Smooth muscle cell (in vitro differentiated cells): ENCODE data around the gene DENND1A. TPM values are rescaled to one million over a fixed set of nuclear protein-coding genes. Genes with fewer than 3 reads are reported as not detected.

Source experiments
- DNase-seq: peaks from one replicate; lab custom pipeline; 2025; ENCODE audit not compliant: unreplicated experiment; lab: John Stamatoyannopoulos, UW
- H2AFZ ChIP-seq: fragments of 200-600 bp; sonication (generic); 2 replicates; pipeline ENCODE4 v1.6.0; 2016; ENCODE audit warnings: antibody characterized with exemption, low read depth, mild to moderate bottlenecking
- H3F3A ChIP-seq: fragments of 200-600 bp; sonication (generic); 2 replicates; pipeline ENCODE4 v1.6.0; 2017; ENCODE audit warnings: antibody characterized with exemption, low read depth
- H3K27ac ChIP-seq: fragments of 200-600 bp; sonication (generic); 2 replicates; pipeline ENCODE4 v1.5.1; 2016; ENCODE audit warnings: low read depth, mild to moderate bottlenecking
- H3K27me3 ChIP-seq: fragments of 200-600 bp; sonication (generic); 2 replicates; pipeline ENCODE4 v1.6.1; 2016; ENCODE audit warnings: low read depth, mild to moderate bottlenecking
- H3K36me3 ChIP-seq: fragments of 200-600 bp; sonication (generic); 2 replicates; pipeline ENCODE4 v1.5.1; 2016; ENCODE audit warnings: low read depth
- H3K4me1 ChIP-seq: fragments of 200-600 bp; sonication (generic); 2 replicates; pipeline ENCODE4 v1.5.1; 2016; ENCODE audit warnings: low read depth
- H3K4me2 ChIP-seq: fragments of 200-600 bp; sonication (generic); 2 replicates; pipeline ENCODE4 v1.6.0; 2016; ENCODE audit warnings: mild to moderate bottlenecking
- H3K4me3 ChIP-seq: fragments of 200-600 bp; sonication (generic); 2 replicates; pipeline ENCODE4 v1.5.1; 2016; ENCODE audit warnings: mild to moderate bottlenecking
- H3K79me2 ChIP-seq: fragments of 200-600 bp; sonication (generic); 2 replicates; pipeline ENCODE4 v1.6.0; 2016; ENCODE audit warnings: low read depth, mild to moderate bottlenecking
- H3K9ac ChIP-seq: fragments of 200-600 bp; sonication (generic); 2 replicates; pipeline ENCODE4 v1.6.0; 2016; ENCODE audit warnings: low read depth
- H3K9me3 ChIP-seq: fragments of 200-600 bp; sonication (generic); replicated peaks from 2 replicates; pipeline ENCODE4 v1.5.1; 2016; ENCODE audit warnings: low read depth
- H4K20me1 ChIP-seq: fragments of 200-600 bp; sonication (generic); 2 replicates; pipeline ENCODE4 v1.6.0; 2016; ENCODE audit warnings: low read depth
- WGBS: methylation state at CpG from one replicate; pipeline ENCODE4 v1.1.7; 2016; ENCODE audit warnings: low lambda C conversion rate; 5-methylcytosine and 5-hydroxymethylcytosine counted together
- polyA plus RNA-seq: library from polyadenylated mRNA; unstranded; fragments of >200 nt; fragmentation: Nextera tagmentation; extraction: Ambion mirVana; gene quantifications from 2 replicates; pipeline ENCODE4 v1.2.1, GENCODE V29; 2016
- total RNA-seq: library from RNA; depleted of rRNA; stranded (reverse); fragments of >200 nt; gene quantifications from 2 replicates; pipeline ENCODE4 v1.2.3, GENCODE V29; 2014
- TF ChIP-seq, protein P1 (sequence below): fragments of 200-600 bp; sonication (generic); IDR thresholded peaks from 2 replicates; pipeline ENCODE4 v1.5.1; 2017; ENCODE audit warnings: borderline replicate concordance, mild to moderate bottlenecking, antibody characterized with exemption; ENCODE audit not compliant: insufficient read depth, poor library complexity, severe bottlenecking

The DENND1A gene
- total and polyA plus RNA-seq, 2 experiments from 2014 or later = 8.1 to 20.2 TPM

DNA sequence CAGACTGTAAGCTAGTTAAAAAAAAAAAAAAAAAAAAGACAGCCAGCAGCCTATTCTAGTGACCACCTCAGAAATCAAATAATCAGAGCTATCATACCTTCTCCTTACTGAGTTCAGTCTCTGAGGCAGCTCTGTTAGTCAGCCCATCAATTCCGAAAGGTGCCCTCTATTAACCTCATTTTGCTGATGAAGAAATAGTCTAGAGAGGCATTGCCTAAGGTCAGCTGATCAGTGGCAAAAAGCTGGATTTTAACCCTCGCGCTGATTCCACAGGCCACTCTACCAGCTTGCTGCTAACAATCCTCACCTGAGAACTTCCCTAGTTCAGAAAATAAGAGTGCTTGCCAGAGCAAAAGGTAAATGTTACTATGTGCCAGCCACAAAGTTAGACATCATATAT, 172.0 kb downstream of the DENND1A start:
- Histone ChIP-seq H3F3A (no peaks in the 10 kb centered on the region), H3K27me3 (no peaks in the 10 kb centered on the region), H4K20me1 (no peaks in the 10 kb centered on the region), H3K9ac (no peak overlapping the region), H3K4me3 (no peak overlapping the region), H3K4me2 (no peak overlapping the region), H3K27ac (no peak overlapping the region), H3K4me1 (peaks cover 21% of the 10 kb centered on the region), H2AFZ (no peak overlapping the region), H3K36me3 (no peaks in the 10 kb centered on the region), H3K9me3 (no peaks in the 10 kb centered on the region), H3K79me2 (no peaks in the 10 kb centered on the region)
- TF ChIP-seq, protein P1, sequence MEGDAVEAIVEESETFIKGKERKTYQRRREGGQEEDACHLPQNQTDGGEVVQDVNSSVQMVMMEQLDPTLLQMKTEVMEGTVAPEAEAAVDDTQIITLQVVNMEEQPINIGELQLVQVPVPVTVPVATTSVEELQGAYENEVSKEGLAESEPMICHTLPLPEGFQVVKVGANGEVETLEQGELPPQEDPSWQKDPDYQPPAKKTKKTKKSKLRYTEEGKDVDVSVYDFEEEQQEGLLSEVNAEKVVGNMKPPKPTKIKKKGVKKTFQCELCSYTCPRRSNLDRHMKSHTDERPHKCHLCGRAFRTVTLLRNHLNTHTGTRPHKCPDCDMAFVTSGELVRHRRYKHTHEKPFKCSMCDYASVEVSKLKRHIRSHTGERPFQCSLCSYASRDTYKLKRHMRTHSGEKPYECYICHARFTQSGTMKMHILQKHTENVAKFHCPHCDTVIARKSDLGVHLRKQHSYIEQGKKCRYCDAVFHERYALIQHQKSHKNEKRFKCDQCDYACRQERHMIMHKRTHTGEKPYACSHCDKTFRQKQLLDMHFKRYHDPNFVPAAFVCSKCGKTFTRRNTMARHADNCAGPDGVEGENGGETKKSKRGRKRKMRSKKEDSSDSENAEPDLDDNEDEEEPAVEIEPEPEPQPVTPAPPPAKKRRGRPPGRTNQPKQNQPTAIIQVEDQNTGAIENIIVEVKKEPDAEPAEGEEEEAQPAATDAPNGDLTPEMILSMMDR = no peak
- 96% methylated on average over 3 of the region's 3 CpGs for WGBS
- DNase-seq = no peak

DNA sequence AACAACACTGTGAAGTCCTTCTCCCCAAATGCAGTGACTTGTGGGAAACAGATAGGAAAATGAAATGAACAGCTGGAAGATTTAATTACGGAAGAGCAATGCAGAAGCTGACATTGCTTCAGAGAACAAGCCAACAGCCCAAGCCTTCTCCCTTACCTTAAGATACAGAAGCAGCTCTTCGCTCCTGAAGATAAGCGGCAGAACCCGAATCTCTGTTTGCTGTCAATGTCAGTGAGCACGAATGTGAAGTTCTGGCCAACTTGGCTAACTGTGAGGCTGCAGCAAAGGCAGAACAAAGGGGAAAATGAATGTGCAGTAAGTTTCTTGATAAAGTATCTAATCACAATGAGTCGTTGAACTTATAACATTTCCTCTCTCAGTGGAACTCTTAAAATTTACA, 172.4 kb downstream of the DENND1A start:
- H3K4me1 ChIP-seq = peaks cover 20% of the 10 kb centered on the region
- H3K27ac ChIP-seq = no peak overlapping the region
- 38% methylated on average over 6 of the region's 6 CpGs for WGBS
- H3K79me2 ChIP-seq = no peaks in the 10 kb centered on the region
- no peaks in the 10 kb centered on the region for H3K9me3 ChIP-seq
- H3K4me2 ChIP-seq = no peak overlapping the region
- no peak for DNase-seq
- no peak overlapping the region for H3K9ac ChIP-seq
- H3K4me3 ChIP-seq = no peak overlapping the region
- no peaks in the 10 kb centered on the region for H3K36me3 ChIP-seq
- H4K20me1 ChIP-seq = no peaks in the 10 kb centered on the region
- no peaks in the 10 kb centered on the region for H3F3A ChIP-seq
- TF ChIP-seq, protein P1 = no peak
- no peak overlapping the region for H2AFZ ChIP-seq
- no peaks in the 10 kb centered on the region for H3K27me3 ChIP-seq

DNA sequence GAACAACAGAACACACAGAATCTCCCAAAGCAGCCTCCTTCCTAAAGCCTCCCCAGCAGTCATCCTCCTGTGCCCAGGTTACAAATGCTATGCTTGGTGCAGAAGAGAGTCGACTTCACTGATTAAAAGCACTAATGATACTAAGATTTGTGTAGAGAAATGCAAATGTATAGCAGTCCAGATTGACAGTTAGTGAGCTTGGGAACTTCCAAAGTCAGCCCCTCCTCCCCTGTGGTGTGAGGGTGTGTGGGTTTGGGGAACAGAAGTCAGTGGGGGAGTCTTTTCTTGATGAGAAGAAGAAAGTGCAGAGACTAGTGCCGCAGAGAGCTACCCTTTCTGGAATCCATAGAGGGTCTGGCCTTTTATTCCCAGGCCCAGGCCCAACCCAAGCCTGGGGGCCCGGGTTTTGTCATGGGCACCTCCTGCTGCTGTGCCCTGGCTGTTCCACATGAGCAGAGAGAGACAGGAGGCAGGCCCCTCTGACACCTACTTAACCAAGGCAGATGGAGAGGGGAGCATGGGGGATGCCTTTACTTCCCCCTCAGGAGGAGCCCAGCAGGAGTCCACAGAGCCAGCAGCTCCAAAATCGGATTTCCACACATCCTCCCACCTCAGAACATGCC, 173.3 kb downstream of the DENND1A start:
- TF ChIP-seq, protein P1 = no peak
- no peaks in the 10 kb centered on the region for H3K27me3 ChIP-seq
- no peaks in the 10 kb centered on the region for H3K9me3 ChIP-seq
- H3K4me1 ChIP-seq = peaks cover 11% of the 10 kb centered on the region
- no peak for DNase-seq
- no peak overlapping the region for H3K27ac ChIP-seq
- H3K79me2 ChIP-seq = no peaks in the 10 kb centered on the region
- H3F3A ChIP-seq = no peaks in the 10 kb centered on the region
- H3K4me3 ChIP-seq = no peak overlapping the region
- WGBS = 86% methylated on average over 4 of the region's 4 CpGs
- no peaks in the 10 kb centered on the region for H3K36me3 ChIP-seq
- H3K4me2 ChIP-seq = no peak overlapping the region
- H4K20me1 ChIP-seq = no peaks in the 10 kb centered on the region
- H2AFZ ChIP-seq = no peak overlapping the region
- H3K9ac ChIP-seq = no peak overlapping the region

DNA sequence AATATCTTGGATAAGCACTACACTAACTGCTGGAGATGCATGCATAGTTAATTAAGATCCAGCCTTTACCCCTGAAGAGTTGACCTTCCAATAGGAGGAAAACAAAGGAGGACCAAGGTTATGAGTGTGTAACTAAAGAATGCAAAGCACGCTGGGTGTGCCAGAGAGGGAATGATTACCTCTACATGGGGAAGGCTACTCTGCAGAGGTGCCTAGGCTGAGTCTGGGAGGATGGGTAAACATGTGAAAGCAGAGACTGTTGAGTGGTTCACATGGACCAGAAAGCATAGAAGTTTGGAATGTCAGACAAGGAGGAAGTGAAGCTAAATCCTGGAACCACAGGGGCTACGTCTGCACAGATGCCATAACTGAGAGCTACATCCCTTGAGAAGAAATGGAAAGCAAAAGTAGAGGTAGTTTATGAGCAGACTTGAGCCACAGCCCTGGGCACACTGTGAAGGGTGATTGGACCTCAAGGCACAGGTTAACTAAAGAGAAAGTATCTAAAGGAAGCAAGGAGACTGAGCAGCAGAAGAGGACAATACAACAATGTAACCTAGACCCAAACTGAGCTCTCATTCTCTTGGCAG, 176.2 kb downstream of the DENND1A start:
- H3K9ac ChIP-seq = no peak overlapping the region
- H3K4me1 ChIP-seq = peaks cover 14% of the 10 kb centered on the region
- no peaks in the 10 kb centered on the region for H3K79me2 ChIP-seq
- no peaks in the 10 kb centered on the region for H3K27me3 ChIP-seq
- H3F3A ChIP-seq = no peaks in the 10 kb centered on the region
- TF ChIP-seq, protein P1 = no peak
- H2AFZ ChIP-seq = no peak overlapping the region
- H4K20me1 ChIP-seq = peaks cover 9% of the 10 kb centered on the region
- H3K4me2 ChIP-seq = no peak overlapping the region
- no peak for DNase-seq
- H3K4me3 ChIP-seq = no peak overlapping the region
- no peaks in the 10 kb centered on the region for H3K36me3 ChIP-seq
- 88% methylated on average over 2 of the region's 2 CpGs for WGBS
- H3K9me3 ChIP-seq = no peaks in the 10 kb centered on the region
- H3K27ac ChIP-seq = no peak overlapping the region
